Astrocyte of the spinal cord (primary cell): ENCODE results near the gene PPP2R3B.
"Not testable (repeated sequence)": the region's sequence is repeated elsewhere in the genome, so short reads cannot be mapped to it uniquely, and the experiment has no call there.

Source experiments
- DNase-seq: peaks from one replicate; pipeline ENCODE4 v3.0.0; 2011; ENCODE audit warnings: low read depth, low spot score
- H3K4me3 ChIP-seq: 2 replicates; pipeline ENCODE4 v1.5.1; 2011; ENCODE audit warnings: low read depth, mild to moderate bottlenecking, low read length, moderate library complexity
- in situ Hi-C: cut with HindIII; loops from 2 replicates; pipeline ENCODE4 v1.10.0; 2017; ENCODE audit warnings: low sequenced_read_pairs
- TF ChIP-seq, protein P1 (sequence below): IDR thresholded peaks from 2 replicates; pipeline ENCODE4 v1.5.1; 2012; ENCODE audit warnings: low read depth, mild to moderate bottlenecking, low read length, inconsistent platforms

The PPP2R3B gene

DNA sequence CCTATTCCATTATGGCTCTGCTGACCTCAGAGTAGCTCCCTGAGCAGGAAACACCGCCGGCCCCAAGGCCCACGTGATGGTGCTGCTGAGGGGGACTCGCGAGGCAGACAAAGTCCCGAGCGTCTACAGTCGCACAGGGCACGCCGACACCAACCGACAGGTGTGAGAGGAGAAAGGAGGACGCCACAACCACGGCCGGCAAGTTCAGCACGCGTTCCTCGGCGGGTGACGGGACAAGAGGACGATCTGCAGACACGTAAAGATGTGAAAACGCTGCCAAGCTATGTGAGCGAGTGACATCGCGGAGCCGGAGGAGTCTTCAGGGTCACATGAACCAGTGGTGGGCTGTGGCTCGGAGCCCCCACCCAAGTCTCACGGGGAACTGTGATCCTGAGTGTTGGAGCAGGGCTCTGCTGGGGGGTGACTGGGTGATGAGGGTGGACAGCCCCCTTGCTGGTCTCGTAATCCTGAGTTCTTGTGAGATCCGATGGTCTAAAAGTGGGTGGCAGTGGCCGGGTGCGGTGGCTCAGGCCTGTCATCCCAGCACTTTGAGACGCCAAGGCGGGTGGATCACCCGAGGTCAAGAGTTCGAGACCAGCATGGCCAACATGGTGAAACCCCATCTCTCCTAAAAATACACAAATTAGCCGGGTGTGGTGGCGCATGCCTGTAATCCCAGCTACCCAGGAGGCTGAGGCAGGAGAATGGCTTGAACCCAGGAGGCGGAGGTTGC, 34.0 kb downstream of the PPP2R3B start:
- H3K4me3 ChIP-seq: no peak overlapping the region
- in situ Hi-C loops: no loop called here
- DNase-seq: no peak
- TF ChIP-seq, protein P1, sequence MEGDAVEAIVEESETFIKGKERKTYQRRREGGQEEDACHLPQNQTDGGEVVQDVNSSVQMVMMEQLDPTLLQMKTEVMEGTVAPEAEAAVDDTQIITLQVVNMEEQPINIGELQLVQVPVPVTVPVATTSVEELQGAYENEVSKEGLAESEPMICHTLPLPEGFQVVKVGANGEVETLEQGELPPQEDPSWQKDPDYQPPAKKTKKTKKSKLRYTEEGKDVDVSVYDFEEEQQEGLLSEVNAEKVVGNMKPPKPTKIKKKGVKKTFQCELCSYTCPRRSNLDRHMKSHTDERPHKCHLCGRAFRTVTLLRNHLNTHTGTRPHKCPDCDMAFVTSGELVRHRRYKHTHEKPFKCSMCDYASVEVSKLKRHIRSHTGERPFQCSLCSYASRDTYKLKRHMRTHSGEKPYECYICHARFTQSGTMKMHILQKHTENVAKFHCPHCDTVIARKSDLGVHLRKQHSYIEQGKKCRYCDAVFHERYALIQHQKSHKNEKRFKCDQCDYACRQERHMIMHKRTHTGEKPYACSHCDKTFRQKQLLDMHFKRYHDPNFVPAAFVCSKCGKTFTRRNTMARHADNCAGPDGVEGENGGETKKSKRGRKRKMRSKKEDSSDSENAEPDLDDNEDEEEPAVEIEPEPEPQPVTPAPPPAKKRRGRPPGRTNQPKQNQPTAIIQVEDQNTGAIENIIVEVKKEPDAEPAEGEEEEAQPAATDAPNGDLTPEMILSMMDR: no peak

DNA sequence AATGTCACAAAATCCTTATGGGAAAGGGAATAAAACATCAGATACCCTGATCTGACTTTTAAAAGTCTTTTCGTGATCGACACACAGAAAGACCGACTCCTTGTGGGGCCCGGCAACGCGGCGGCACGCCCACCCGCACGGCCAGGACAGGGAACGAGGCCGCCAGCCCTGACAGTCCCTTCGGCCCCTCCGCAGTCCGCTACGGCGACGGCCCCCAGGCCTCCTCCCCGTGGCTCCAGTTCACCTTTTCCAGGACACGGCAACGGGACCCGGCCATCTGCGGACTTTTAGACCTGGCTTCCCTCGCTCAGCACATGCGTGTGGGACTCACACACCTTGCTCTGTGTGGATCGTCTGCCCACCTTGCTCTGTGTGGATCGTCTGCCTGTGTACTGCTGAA, 34.5 kb downstream of the PPP2R3B start:
- in situ Hi-C loops: no loop called here
- H3K4me3 ChIP-seq: no peak overlapping the region
- DNase-seq: no peak
- TF ChIP-seq, protein P1: no peak

DNA sequence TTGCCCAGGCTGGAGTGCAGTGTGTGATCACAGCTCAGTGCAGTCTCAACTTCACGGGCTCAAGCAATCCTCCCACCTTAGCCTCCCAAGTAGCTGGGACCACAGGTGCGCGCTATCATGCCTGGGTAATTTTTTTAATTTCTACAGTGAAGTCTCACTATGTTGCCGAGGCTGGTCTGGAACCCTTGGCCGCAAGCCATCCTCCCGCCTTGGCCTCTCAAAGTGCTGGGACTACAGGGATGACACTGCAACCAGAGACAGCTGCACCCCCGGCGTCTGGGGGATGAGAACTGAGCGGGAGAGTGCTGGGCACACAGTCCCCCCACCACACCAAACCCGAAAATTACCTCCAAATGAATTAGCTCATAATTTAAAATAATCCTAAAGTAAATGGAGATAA, 35.0 kb downstream of the PPP2R3B start:
- in situ Hi-C loops: no loop called here
- TF ChIP-seq, protein P1: no peak
- no peak for DNase-seq
- no peak overlapping the region for H3K4me3 ChIP-seq

DNA sequence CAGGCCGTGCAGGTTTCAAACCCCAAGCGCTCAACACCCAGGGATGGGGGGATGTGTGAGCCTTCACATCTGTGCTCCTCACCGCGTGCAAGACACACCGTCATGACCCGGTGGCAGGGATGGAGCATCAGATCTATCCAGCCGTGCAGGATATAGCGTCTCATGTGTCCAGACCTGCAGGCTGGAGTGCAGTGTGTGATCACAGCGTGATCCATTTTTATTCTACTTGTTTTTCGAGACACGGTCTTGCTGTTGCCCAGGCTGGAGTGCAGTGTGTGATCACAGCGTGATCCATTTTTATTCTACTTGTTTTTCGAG, 35.4 kb downstream of the PPP2R3B start:
- H3K4me3 ChIP-seq, in situ Hi-C loops: not testable (repeated sequence)

DNA sequence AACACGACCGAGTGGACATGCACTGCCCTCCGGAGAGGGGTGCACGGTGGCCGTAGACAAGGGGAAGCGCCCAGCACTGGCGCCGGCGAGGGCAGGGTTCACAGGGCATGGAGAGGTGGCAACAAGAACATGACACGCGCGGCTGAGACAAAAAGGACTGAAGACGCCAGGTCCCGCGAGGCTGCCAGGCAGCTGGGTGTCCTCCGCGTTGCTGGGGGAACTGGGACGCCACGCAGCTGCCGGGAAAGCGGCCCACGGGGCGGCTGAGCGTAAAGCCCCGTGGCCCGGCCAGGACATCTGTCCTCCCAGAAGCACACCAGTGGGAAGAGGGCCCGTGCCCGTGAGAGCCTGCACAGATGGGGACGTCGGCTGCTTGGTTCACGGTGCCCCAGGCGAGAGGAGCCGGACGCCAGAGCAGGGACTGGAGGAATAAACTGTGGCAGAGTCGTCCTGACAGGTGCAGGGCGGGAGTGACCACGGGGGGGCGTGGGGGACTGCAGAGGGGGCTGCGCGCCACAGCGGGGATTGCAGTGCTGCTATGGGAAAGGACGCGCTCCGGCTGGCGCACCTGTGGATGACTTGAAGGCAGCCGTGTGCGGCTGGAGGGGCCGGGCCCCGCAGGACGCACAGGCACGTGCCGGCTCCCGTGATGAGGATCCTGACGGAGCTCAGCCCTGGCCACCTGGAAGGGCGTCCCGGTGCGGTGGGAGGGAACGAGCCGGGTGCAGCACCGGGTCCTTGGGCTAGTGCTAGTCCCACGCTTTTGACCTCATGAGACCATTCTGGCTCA, 36.0 kb downstream of the PPP2R3B start:
- TF ChIP-seq, protein P1: no peak
- in situ Hi-C loops: no loop called here
- no peak for DNase-seq
- H3K4me3 ChIP-seq: no peak overlapping the region

More for the DNA sequence above, 35.4 kb downstream of the PPP2R3B start:
- DNase-seq: not testable (repeated sequence)

DNA sequence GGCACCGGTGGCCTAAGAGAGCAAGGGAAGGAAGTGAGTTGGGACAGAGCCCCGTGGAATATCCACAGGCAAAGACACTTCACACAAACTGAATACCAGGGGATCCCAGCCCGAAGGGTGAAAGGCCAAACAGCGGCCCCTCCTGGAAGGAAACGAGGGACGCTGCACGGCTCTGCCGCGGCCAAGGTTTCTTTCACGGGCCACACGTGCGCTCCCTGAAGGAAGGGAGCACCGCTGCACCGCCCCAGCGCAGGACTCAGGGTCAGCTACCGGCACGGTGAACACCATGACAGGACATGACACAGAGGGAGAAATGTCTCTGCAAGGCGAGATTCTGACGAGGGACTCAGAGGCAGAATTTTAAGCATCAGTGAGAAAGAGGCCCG, 36.6 kb downstream of the PPP2R3B start:
- no peak overlapping the region for H3K4me3 ChIP-seq
- in situ Hi-C loops: no loop called here
- no peak for DNase-seq
- TF ChIP-seq, protein P1: no peak

DNA sequence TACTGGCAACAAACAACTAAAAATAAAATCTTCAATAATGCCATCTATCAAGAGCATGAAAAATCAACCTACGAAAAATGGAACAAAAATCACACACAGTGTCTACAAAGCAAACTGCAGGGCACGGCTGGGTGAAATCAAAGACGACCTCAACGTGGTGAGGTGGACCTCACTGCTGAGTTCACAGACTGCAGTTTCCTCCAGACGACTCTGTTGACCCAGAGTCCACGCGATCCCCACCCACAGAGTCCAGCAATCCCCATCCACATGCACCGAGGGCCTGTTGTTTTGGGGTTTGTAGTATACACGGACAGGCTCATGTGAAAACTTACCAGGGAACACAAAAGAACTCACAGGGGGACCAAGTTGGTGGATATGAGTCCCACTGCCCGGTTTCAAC, 37.0 kb downstream of the PPP2R3B start:
- in situ Hi-C loops: no loop called here
- no peak for DNase-seq
- H3K4me3 ChIP-seq: no peak overlapping the region
- TF ChIP-seq, protein P1: no peak
